ENCODE data around the gene BTN3A1.

DNA sequence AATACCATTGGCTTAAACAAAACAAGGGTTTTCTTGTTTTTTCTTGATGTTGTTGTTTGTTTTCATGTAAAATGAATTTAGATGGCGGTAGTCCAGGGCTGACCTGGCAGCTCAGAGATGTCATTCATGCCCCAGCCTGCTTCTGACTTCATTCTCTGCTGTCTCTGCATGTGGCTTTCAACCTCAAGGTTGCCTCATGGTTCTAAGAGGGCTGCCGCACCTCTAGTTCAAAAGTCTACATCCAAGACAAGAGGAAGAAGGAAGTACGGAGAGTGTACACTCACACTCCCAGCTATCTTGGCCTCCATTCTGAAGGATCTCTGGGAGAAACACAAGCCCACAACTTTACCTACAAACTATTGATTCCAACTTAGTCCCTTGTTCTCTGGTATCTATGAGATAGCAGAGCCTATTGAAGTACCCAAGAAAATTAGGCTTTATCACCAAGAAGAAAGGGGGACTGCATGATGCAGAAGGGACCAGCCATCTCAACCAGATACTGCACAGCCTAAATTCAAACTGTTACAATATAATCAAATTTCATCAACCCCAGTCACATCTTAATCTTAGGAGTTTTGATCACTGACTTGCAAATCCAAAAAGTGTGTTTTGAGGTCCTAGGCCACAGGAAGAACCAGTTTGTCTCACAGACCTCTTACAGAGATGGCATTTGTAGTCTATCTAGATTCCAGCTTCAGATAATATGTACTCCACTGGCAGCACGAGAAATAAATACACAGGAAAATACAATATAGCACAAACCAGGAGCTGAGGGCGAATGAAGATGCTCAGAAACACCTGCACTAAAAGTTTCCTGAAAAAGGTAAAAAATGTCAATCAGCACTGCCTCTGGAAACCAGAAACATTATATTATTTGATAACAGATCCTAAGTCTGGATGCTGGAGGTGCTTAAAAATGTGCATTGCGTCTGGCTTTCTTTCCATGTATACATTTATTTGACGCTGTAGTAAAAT is 37.4 kb downstream of the BTN3A1 start:
- TF ChIP-seq, protein P1, sequence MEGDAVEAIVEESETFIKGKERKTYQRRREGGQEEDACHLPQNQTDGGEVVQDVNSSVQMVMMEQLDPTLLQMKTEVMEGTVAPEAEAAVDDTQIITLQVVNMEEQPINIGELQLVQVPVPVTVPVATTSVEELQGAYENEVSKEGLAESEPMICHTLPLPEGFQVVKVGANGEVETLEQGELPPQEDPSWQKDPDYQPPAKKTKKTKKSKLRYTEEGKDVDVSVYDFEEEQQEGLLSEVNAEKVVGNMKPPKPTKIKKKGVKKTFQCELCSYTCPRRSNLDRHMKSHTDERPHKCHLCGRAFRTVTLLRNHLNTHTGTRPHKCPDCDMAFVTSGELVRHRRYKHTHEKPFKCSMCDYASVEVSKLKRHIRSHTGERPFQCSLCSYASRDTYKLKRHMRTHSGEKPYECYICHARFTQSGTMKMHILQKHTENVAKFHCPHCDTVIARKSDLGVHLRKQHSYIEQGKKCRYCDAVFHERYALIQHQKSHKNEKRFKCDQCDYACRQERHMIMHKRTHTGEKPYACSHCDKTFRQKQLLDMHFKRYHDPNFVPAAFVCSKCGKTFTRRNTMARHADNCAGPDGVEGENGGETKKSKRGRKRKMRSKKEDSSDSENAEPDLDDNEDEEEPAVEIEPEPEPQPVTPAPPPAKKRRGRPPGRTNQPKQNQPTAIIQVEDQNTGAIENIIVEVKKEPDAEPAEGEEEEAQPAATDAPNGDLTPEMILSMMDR (IDR thresholded peaks at IDR 0.05; ENCODE audit: poor library complexity, severe bottlenecking): no peak
- TF ChIP-seq POLR2AphosphoS5 (IDR thresholded peaks at IDR 0.05): no peak
- TF ChIP-seq REST (IDR thresholded peaks at IDR 0.05; ENCODE audit: borderline replicate concordance): no peak
- TF ChIP-seq MXI1 (conservative IDR thresholded peaks at IDR 0.05; ENCODE audit: poor library complexity, severe bottlenecking): no peak

Measured in neural cell (in vitro differentiated cells).